HepG2 (cell line): Measurements from ENCODE around the gene SIGLEC15. TPM values are rescaled to one million over a fixed set of nuclear protein-coding genes. Genes with fewer than 3 reads are reported as not detected.

Experiments
- ATAC-seq: fragments of 200-7000 bp; cut with Tn5 transposase; 3 replicates; pipeline ENCODE4 v1.9.1; 2020; ENCODE audit warnings: mild to moderate bottlenecking, moderate library complexity
- BruUV-seq: library from RNA; stranded (reverse); fragments of 400-500 nt; replicated peaks from 2 replicates; lab custom pipeline; 2021; lab: Mats Ljungman, UMichigan
- CTCF ChIA-PET: fragments of 300-600 bp; formaldehyde crosslinking; extraction: SDS; loops from one replicate; lab custom pipeline; 2021; ENCODE audit warnings: low total read pairs, inconsistent platforms, low intra/inter-chr PET ratio; lab: Yijun Ruan, JAX
- POLR2A ChIA-PET: fragments of 350-600 bp; sonication (Branson Sonifier 250); formaldehyde crosslinking; loops from one replicate; lab custom pipeline; 2020; ENCODE audit warnings: antibody characterized with exemption, inconsistent platforms; lab: Yijun Ruan, JAX
- DNase-seq: peaks from one replicate; pipeline ENCODE4 v3.0.0-alpha.2; 2015; ENCODE audit warnings: low spot score
- FAIRE-seq: peaks from 3 replicates; lab custom pipeline; 2011; peaks lifted over from hg19 to GRCh38; lab: Jason Lieb, UNC
- H2AFZ ChIP-seq: one replicate; pipeline ENCODE4 v1.6.1; 2011; ENCODE audit warnings: low read length, inconsistent platforms
- H3K27ac ChIP-seq: fragments of 300-600 bp; 3 replicates; pipeline ENCODE4 v1.8.0; 2011; ENCODE audit warnings: mixed run types, mild to moderate bottlenecking, mixed read lengths, low read length, inconsistent platforms; ENCODE audit not compliant: insufficient read depth; ENCODE audit errors: extremely low read length
- H3K27me3 ChIP-seq, 2 experiments: fragments of 200-600 bp in 1 of 2; 2 replicates in 1 of 2; 3 replicates in 1 of 2; pipeline versions ENCODE4 v1.6.0 to v1.8.0; 2011; ENCODE audit warnings: low read length in 2 of 2, mild to moderate bottlenecking in 2 of 2, moderate library complexity in 2 of 2, inconsistent platforms in 1 of 2; ENCODE audit not compliant: insufficient read depth in 2 of 2, control insufficient read depth in 1 of 2
- H3K36me3 ChIP-seq, 2 experiments: fragments of 200-600 bp in 1 of 2; replicated peaks in 1 of 2; 2 replicates in 1 of 2; 3 replicates in 1 of 2; pipeline versions ENCODE4 v1.5.1 to v1.8.0; 2011; ENCODE audit warnings: low read length in 2 of 2, inconsistent platforms in 1 of 2; ENCODE audit not compliant: insufficient read depth in 2 of 2, control insufficient read depth in 1 of 2
- H3K4me1 ChIP-seq: 2 replicates; pipeline ENCODE4 v1.5.1; 2012; ENCODE audit warnings: low read length, inconsistent platforms; ENCODE audit not compliant: insufficient read depth
- H3K4me2 ChIP-seq: 2 replicates; pipeline ENCODE4 v1.6.0; 2011; ENCODE audit warnings: low read depth, low read length, inconsistent platforms
- H3K4me3 ChIP-seq, 3 experiments: fragments of 200-600 bp in 1 of 3; sonication (generic), shearing (Covaris generic) in 1 of 3; replicated peaks in 1 of 3; 2 replicates each; pipeline ENCODE4 v1.5.1; 2011 to 2016; ENCODE audit warnings: low read length in 3 of 3, inconsistent platforms in 2 of 3, low read depth in 2 of 3, mild to moderate bottlenecking in 2 of 3, control low read depth in 1 of 3, mixed read lengths in 1 of 3; ENCODE audit not compliant: insufficient read depth in 1 of 3
- H3K79me2 ChIP-seq: one replicate; pipeline ENCODE4 v1.6.1; 2011; ENCODE audit warnings: low read length, inconsistent platforms; ENCODE audit not compliant: insufficient read depth
- H3K9ac ChIP-seq: 2 replicates; pipeline ENCODE4 v1.6.0; 2011; ENCODE audit warnings: mild to moderate bottlenecking, low read depth, low read length, inconsistent platforms; ENCODE audit not compliant: insufficient read depth
- H3K9me3 ChIP-seq: 2 replicates; pipeline ENCODE4 v1.5.1; 2012; ENCODE audit warnings: mild to moderate bottlenecking, low read length
- H4K20me1 ChIP-seq: 2 replicates; pipeline ENCODE4 v1.6.0; 2011; ENCODE audit warnings: inconsistent platforms, mild to moderate bottlenecking, low read length, moderate library complexity; ENCODE audit not compliant: insufficient read depth
- IRX3 ChIP-seq: sonication (generic); formaldehyde crosslinking; IDR thresholded peaks from 2 replicates; pipeline ENCODE4 v1.8.1; 2023; ENCODE audit warnings: mild to moderate bottlenecking, low read depth, missing genetic modification reagents, borderline replicate concordance
- PRMT3 ChIP-seq: sonication (generic); formaldehyde crosslinking; IDR thresholded peaks from 2 replicates; pipeline ENCODE4 v1.8.1; 2022; ENCODE audit warnings: low read depth, mild to moderate bottlenecking, moderate library complexity, missing genetic modification reagents, borderline replicate concordance
- WGBS: methylation state at CpG from one replicate; pipeline ENCODE4 v1.1.6; 2017; ENCODE audit warnings: low lambda C conversion rate; 5-methylcytosine and 5-hydroxymethylcytosine counted together
- in situ Hi-C: cut with HindIII; loops from 2 replicates; pipeline ENCODE4 v1.10.0; 2017; ENCODE audit warnings: low pct_unique_long_range_greater_than_20kb; ENCODE audit not compliant: extremely low pct_ligation_motif_present
- intact Hi-C: fragments of 100-400 bp; cut with micrococcal nuclease; formaldehyde crosslinking; loops from one replicate; pipeline ENCODE4 v1.10.0; 2022; ENCODE audit not compliant: unreplicated experiment
- polyA plus RNA-seq, 8 experiments: library from polyadenylated mRNA; depleted of rRNA in 3 of 8; stranded (reverse) in 7 of 8; unstranded in 1 of 8; fragments of >200 nt; fragmentation: Illumina TruSeq in 4 of 8; extraction: Trizol in 4 of 8; gene quantifications; 2 replicates each; pipeline versions ENCODE4 v1.2.1 to v1.2.3, GENCODE V29; 2011 to 2016; ENCODE audit warnings: low read depth in 4 of 8, missing spikeins in 1 of 8, mixed read lengths in 1 of 8; ENCODE audit not compliant: insufficient read depth in 1 of 8
- small RNA-seq, 3 experiments: library from RNA; depleted of rRNA; stranded (forward); fragments of <200 nt; gene quantifications; one replicate each; pipeline ENCODE3, GENCODE V24; 2012; ENCODE audit warnings: low read depth in 2 of 3, low replicate concordance in 1 of 3; ENCODE audit not compliant: insufficient read length in 3 of 3, insufficient read depth in 2 of 3
- total RNA-seq, 5 experiments: library from RNA; depleted of rRNA; stranded (reverse); fragments of >200 nt; fragmentation: Illumina TruSeq; extraction: Trizol; gene quantifications; 2 replicates each; pipeline ENCODE4 v1.2.3, GENCODE V29; 2016; ENCODE audit warnings: low read depth in 1 of 5
- TF ChIP-seq, protein P1 (sequence below): sonication (generic); formaldehyde crosslinking; IDR thresholded peaks from 2 replicates; pipeline ENCODE4 v1.4.0; 2020; ENCODE audit warnings: missing genetic modification reagents

SIGLEC15 gene
- total and polyA plus RNA-seq, 2 of the 13 experiments (the other 11 are each of a cell fraction or from before 2014, with no cell fraction given), result not detected

DNA sequence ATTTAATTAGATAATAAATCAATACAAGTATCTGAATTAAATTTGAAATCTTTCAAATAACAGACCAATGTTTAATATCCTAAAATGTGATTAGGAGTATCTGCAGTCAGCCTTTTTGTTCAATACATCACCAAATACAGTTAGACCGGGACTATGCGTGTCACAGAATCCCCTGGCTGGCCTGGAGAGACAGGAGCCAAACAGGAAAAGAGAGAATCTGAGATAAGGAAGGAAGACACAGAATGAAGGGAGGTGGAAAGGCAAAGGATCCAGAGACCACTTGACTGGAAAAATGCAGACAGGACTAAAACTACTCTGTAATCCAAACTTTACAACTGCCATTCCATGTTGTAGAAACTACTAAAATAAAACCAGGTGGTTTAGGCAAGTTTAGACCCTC is 66.3 kb downstream of the SIGLEC15 start:
- no peak overlapping the region for H2AFZ ChIP-seq
- H3K4me3 ChIP-seq, result no peak overlapping the region
- no peak overlapping the region for H3K9ac ChIP-seq
- intact Hi-C loops (no loop called here), in situ Hi-C loops (no loop called here)
- CTCF ChIA-PET, result no interaction called here
- ATAC-seq (no peak), FAIRE-seq (no peak), DNase-seq (no peak)
- no peak for TF ChIP-seq IRX3
- TF ChIP-seq, protein P1, sequence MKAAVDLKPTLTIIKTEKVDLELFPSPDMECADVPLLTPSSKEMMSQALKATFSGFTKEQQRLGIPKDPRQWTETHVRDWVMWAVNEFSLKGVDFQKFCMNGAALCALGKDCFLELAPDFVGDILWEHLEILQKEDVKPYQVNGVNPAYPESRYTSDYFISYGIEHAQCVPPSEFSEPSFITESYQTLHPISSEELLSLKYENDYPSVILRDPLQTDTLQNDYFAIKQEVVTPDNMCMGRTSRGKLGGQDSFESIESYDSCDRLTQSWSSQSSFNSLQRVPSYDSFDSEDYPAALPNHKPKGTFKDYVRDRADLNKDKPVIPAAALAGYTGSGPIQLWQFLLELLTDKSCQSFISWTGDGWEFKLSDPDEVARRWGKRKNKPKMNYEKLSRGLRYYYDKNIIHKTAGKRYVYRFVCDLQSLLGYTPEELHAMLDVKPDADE (CRISPR knock-in tag), result no peak
- no peak for TF ChIP-seq PRMT3
- H3K9me3 ChIP-seq, result no peaks in the 10 kb centered on the region
- peaks cover 2 to 16% of the 10 kb centered on the region in 2 experiments; a peak in 4 of 5 replicates for H3K36me3 ChIP-seq
- no TSS peak for BruUV-seq
- WGBS, result 100% methylated on average over 2 of the region's 2 CpGs
- no peak overlapping the region for H3K27ac ChIP-seq
- H4K20me1 ChIP-seq, result no peaks in the 10 kb centered on the region
- H3K79me2 ChIP-seq, result no peaks in the 10 kb centered on the region
- POLR2A ChIA-PET, result no interaction called here
- H3K4me1 ChIP-seq, result peaks cover 9% of the 10 kb centered on the region
- no peak overlapping the region for H3K4me2 ChIP-seq
- no peaks in the 10 kb centered on the region for H3K27me3 ChIP-seq

Small RNAs within 50 kb of the gene (small RNA-seq; reads per million reads assigned to genes)
- 0 reads per million in 3 experiments for gene AC087685.1

Other genes with a start within 250 kb of the SIGLEC15 start
- not detected in 2 replicates for gene SLC14A2, start 210.2 kb upstream of the SIGLEC15 start, total RNA-seq (2016; rRNA removed; fragmentation: Illumina TruSeq; extraction: Trizol)
- not detected in 2 replicates for gene SLC14A2, start 210.2 kb upstream of the SIGLEC15 start, polyA plus RNA-seq (2011; rRNA removed)
- gene SLC14A1, start 101.5 kb upstream of the SIGLEC15 start, total RNA-seq (2016; rRNA removed; fragmentation: Illumina TruSeq; extraction: Trizol), result not detected in 2 replicates
- gene SLC14A1, start 101.5 kb upstream of the SIGLEC15 start, polyA plus RNA-seq (2011; rRNA removed), result not detected in 2 replicates
- gene EPG5, start 141.7 kb downstream of the SIGLEC15 start, total RNA-seq (2016; rRNA removed; fragmentation: Illumina TruSeq; extraction: Trizol), result 6.7 and 13.3 TPM in 2 replicates
- 7.1 and 9.3 TPM in 2 replicates for gene EPG5, start 141.7 kb downstream of the SIGLEC15 start, polyA plus RNA-seq (2011; rRNA removed)
- 0.27 and 0.51 TPM in 2 replicates for gene PSTPIP2, start 246.6 kb downstream of the SIGLEC15 start, total RNA-seq (2016; rRNA removed; fragmentation: Illumina TruSeq; extraction: Trizol)
- 0.24 and 0.25 TPM in 2 replicates for gene PSTPIP2, start 246.6 kb downstream of the SIGLEC15 start, polyA plus RNA-seq (2011; rRNA removed)